Sigmoid colon (tissue), 7 donors: ENCODE results near the gene CACNG6. TPM values are rescaled to one million over a fixed set of nuclear protein-coding genes. Genes with fewer than 3 reads are reported as not detected.

Experiments used
- DNase-seq: peaks from one replicate; pipeline ENCODE4 v3.0.0-alpha.2; 2019
- H3K27ac ChIP-seq, 4 donors: fragments of 200-600 bp; sonication (generic); one replicate each; pipeline ENCODE4 v1.5.1; 2016 to 2019; ENCODE audit warnings: mild to moderate bottlenecking in 1 of 4
- H3K27me3 ChIP-seq, 3 donors: fragments of 200-600 bp; sonication (generic); one replicate each; pipeline ENCODE4 v1.5.1; 2019; ENCODE audit warnings: mild to moderate bottlenecking in 1 of 3
- H3K36me3 ChIP-seq, 4 donors: fragments of 200-600 bp; sonication (generic); one replicate each; pipeline ENCODE4 v1.5.1; 2016 to 2019
- H3K4me1 ChIP-seq, 4 donors: fragments of 200-600 bp; sonication (generic); one replicate each; pipeline ENCODE4 v1.5.1; 2017 to 2019
- H3K4me3 ChIP-seq, 4 donors: fragments of 200-600 bp; sonication (generic); one replicate each; pipeline ENCODE4 v1.5.1; 2017 to 2019; ENCODE audit warnings: mild to moderate bottlenecking in 2 of 4, moderate library complexity in 1 of 4
- H3K9me3 ChIP-seq, 4 donors: fragments of 200-600 bp in 3 of 4; sonication (generic) in 3 of 4; one replicate each; pipeline versions ENCODE4 v1.5.1 to v1.6.1; 2013 to 2019
- CTCF ChIP-seq, 4 experiments: fragments of 450-650 bp in 3 of 4; fragments of 200-600 bp in 1 of 4; IDR thresholded peaks; one replicate each; pipeline ENCODE4 v1.5.1; 2016 to 2019; ENCODE audit warnings: antibody characterized with exemption in 4 of 4, mild to moderate bottlenecking in 3 of 4, moderate library complexity in 2 of 4
- EP300 ChIP-seq, 4 donors: sonication (generic); formaldehyde crosslinking; IDR thresholded peaks; one replicate each; pipeline ENCODE4 v1.6.1; 2017; ENCODE audit warnings: antibody characterized with exemption in 4 of 4
- POLR2A ChIP-seq, 2 donors: fragments of 450-650 bp; IDR thresholded peaks; one replicate each; pipeline ENCODE4 v1.6.1; 2016; ENCODE audit warnings: antibody characterized with exemption in 2 of 2, mild to moderate bottlenecking in 2 of 2, moderate library complexity in 2 of 2
- POLR2AphosphoS5 ChIP-seq, 4 donors: sonication (generic); formaldehyde crosslinking; IDR thresholded peaks; one replicate each; pipeline ENCODE4 v1.6.1; 2017; ENCODE audit warnings: antibody characterized with exemption in 4 of 4
- WGBS, 2 donors: extraction: QIAGEN DNeasy Blood & Tissue Kit; methylation state at CpG; one replicate each; pipeline ENCODE4 v1.1.7; 2013; 5-methylcytosine and 5-hydroxymethylcytosine counted together
- intact Hi-C: fragments of 100-400 bp; cut with DNase I; formaldehyde crosslinking; loops from one replicate; pipeline ENCODE4 v1.15.1; 2023
- polyA plus RNA-seq, 3 donors: library from polyadenylated mRNA; stranded (reverse); fragments of 200-250 nt; gene quantifications; one replicate each; pipeline ENCODE4 v1.2.3, GENCODE V29; 2013
- total RNA-seq, 4 donors: library from RNA; depleted of rRNA; stranded (reverse); fragments of >200 nt; gene quantifications; one replicate each; pipeline ENCODE4 v1.1.0, GENCODE V29; 2016
- donor health status: healthy with polysubstance abuse.
- donor health status: Bipolar disorder and iron deficiency.
- donor health status: healthy.

The CACNG6 gene
- total and polyA plus RNA-seq, 7 donors = not detected

- TF ChIP-seq EP300 (IDR thresholded peaks at IDR 0.05) = no peak
- TF ChIP-seq CTCF (IDR thresholded peaks at IDR 0.05) = no peak
- no peak for TF ChIP-seq POLR2AphosphoS5 (IDR thresholded peaks at IDR 0.05)
- TF ChIP-seq POLR2A (IDR thresholded peaks at IDR 0.05) = no peak
- H3K4me1 ChIP-seq = no peaks in the 10 kb centered on the region
- peaks cover 0 to 52% (median 14%) of the 10 kb centered on the region in 3 donors for H3K27me3 ChIP-seq
- no peak for DNase-seq
- 55 to 76% methylated on average over 7 of the region's 7 CpGs for WGBS, 2 donors
- H3K27ac ChIP-seq = no peak overlapping the region
- H3K36me3 ChIP-seq = no peaks in the 10 kb centered on the region
- no peaks in the 10 kb centered on the region for H3K9me3 ChIP-seq
- intact Hi-C loops = no loop called here
- no peak overlapping the region for H3K4me3 ChIP-seq
Observed at GRCh38 chr19:54026656-54027055, 35.2 kb downstream of the CACNG6 start.

GRCh38 chr19:54029301-54029700 is 37.9 kb downstream of the CACNG6 start:
- no peaks in the 10 kb centered on the region for H3K4me1 ChIP-seq
- intact Hi-C loops = no loop called here
- no peak for TF ChIP-seq EP300 (IDR thresholded peaks at IDR 0.05)
- TF ChIP-seq POLR2AphosphoS5 (IDR thresholded peaks at IDR 0.05) = no peak
- no peak for TF ChIP-seq CTCF (IDR thresholded peaks at IDR 0.05)
- no peak for TF ChIP-seq POLR2A (IDR thresholded peaks at IDR 0.05)
- no peak for DNase-seq
- H3K4me3 ChIP-seq = no peak overlapping the region
- 74 to 80% methylated on average over 3 of the region's 3 CpGs for WGBS, 2 donors
- H3K27ac ChIP-seq = no peak overlapping the region
- no peaks in the 10 kb centered on the region for H3K36me3 ChIP-seq
- peaks cover 0 to 49% (median 4%) of the 10 kb centered on the region in 3 donors for H3K27me3 ChIP-seq
- no peaks in the 10 kb centered on the region for H3K9me3 ChIP-seq

- no peak for TF ChIP-seq POLR2A (IDR thresholded peaks at IDR 0.05)
- TF ChIP-seq CTCF (IDR thresholded peaks at IDR 0.05) = peak in 3 of 4 experiments; percentile 15 to 57 (median 28)
- H3K4me3 ChIP-seq = no peak overlapping the region
Observed at GRCh38 chr19:54029930-54030490, 38.6 kb downstream of the CACNG6 start.

GRCh38 chr19:54030895-54031586 is 39.6 kb downstream of the CACNG6 start:
- intact Hi-C loops = loop anchor here (5.0 kb wide), 1 partner anchor 239 kb away; no protein-coding TSS in a partner anchor
- Histone ChIP-seq H3K4me1 (no peaks in the 10 kb centered on the region), H3K9me3 (no peaks in the 10 kb centered on the region), H3K27ac (no peak overlapping the region), H3K4me3 (no peak overlapping the region), H3K36me3 (no peaks in the 10 kb centered on the region), H3K27me3 (peaks cover 0 to 48% (median 0%) of the 10 kb centered on the region in 3 donors)
- 33 to 44% methylated on average over 13 of the region's 13 CpGs for WGBS, 2 donors
- DNase-seq = no peak
- TF ChIP-seq POLR2AphosphoS5 (IDR thresholded peaks at IDR 0.05) (no peak), POLR2A (IDR thresholded peaks at IDR 0.05) (no peak), CTCF (IDR thresholded peaks at IDR 0.05) (no peak), EP300 (IDR thresholded peaks at IDR 0.05) (no peak)

More at GRCh38 chr19:54029930-54030490, 38.6 kb downstream of the CACNG6 start:
- intact Hi-C loops = loop anchor here (5.0 kb wide), 1 partner anchor 238 kb away; no protein-coding TSS in a partner anchor
- no peak for DNase-seq
- WGBS, 2 donors = 13 to 33% methylated on average over 9 of the region's 9 CpGs
- H3K27ac ChIP-seq = no peak overlapping the region
- H3K27me3 ChIP-seq = peaks cover 0 to 49% (median 0%) of the 10 kb centered on the region in 3 donors
- no peaks in the 10 kb centered on the region for H3K9me3 ChIP-seq
- no peaks in the 10 kb centered on the region for H3K36me3 ChIP-seq
- H3K4me1 ChIP-seq = no peaks in the 10 kb centered on the region
